Measurements from ENCODE around the gene STARD3. TPM values are rescaled to one million over a fixed set of nuclear protein-coding genes. Genes with fewer than 3 reads are reported as not detected.

STARD3 gene
- total and polyA plus RNA-seq, 9 of the 15 experiments (the other 6 are each of a cell fraction or from before 2014, with no cell fraction given) = 0.63 to 87.0 (median 46.0) TPM

GRCh38 chr17:39618956-39619785, 17.8 kb upstream of the STARD3 start:
- no peak for DNase-seq (ENCODE audit: extremely low read depth in 1 of 4, low spot score in 3 of 4)
- H3K27ac ChIP-seq (ENCODE audit: extremely low read depth, low read depth, low read length) = no peak overlapping the region
- no peaks in the 10 kb centered on the region for H4K20me1 ChIP-seq (replicated peaks; ENCODE audit: control insufficient read depth, insufficient read depth, low read length)
- FAIRE-seq = no peak
- H3K9ac ChIP-seq (ENCODE audit: insufficient read depth in 1 of 2, low read depth in 2 of 2, low read length in 2 of 2) = 0 out of 4 replicates have a peak overlapping the region, but pooled peaks of 1 of the 2 experiments have one; percentile 3
- 7% methylated on average over 12 of the region's 13 CpGs for WGBS (ENCODE audit: insufficient coverage, low coverage, missing lambda C conversion rate)
- ChIA-PET CTCF (ENCODE audit: low intra/inter-chr PET ratio) (interaction anchor here (0.8 to 5.2 kb wide), 3 partner anchors 51 to 135 kb away, joined by 3 to 131 read pairs (median 118); partner anchors contain the start of gene PNMT), POLR2A (interaction anchor here (0.6 to 1.6 kb wide), 4 partner anchors 32 to 217 kb away, joined by 3 to 7 read pairs (median 4); partner anchors contain the start of genes ERBB2 and TCAP)
- H3K4me3 ChIP-seq = no peak overlapping the region
- no peak for ATAC-seq
- no peak overlapping the region for H2AFZ ChIP-seq (ENCODE audit: low read depth, low read length)
- no peaks in the 10 kb centered on the region for H3K9me1 ChIP-seq (ENCODE audit: control insufficient read depth, insufficient read depth, low read length)
- no peak for TF ChIP-seq ZNF134 (CRISPR knock-in tag; conservative IDR thresholded peaks at IDR 0.05)
- no peak for TF ChIP-seq ZNF551 (CRISPR knock-in tag; IDR thresholded peaks at IDR 0.05)
- 0 out of 2 replicates have a peak, but pooled peaks have one; percentile 31 for TF ChIP-seq HNRNPL (IDR thresholded peaks at IDR 0.05; ENCODE audit: low read depth, low read length)
- no peak for TF ChIP-seq ZZZ3 (IDR thresholded peaks at IDR 0.05)
- TF ChIP-seq TCF7 (IDR thresholded peaks at IDR 0.05; ENCODE audit: borderline replicate concordance) = no peak
- TF ChIP-seq ZNF507 (tag; conservative IDR thresholded peaks at IDR 0.05) = no peak
- TF ChIP-seq POLR2AphosphoS5 (IDR thresholded peaks at IDR 0.05; ENCODE audit: control insufficient read depth, insufficient read depth, low read depth, low read length) = no peak
- H3K36me3 ChIP-seq (ENCODE audit: control insufficient read depth, insufficient read depth, low read length) = no peaks in the 10 kb centered on the region
- H3K27me3 ChIP-seq (ENCODE audit: control insufficient read depth in 2 of 2, insufficient read depth in 2 of 2, low read length in 2 of 2) = peaks cover 6 to 41% of the 10 kb centered on the region in 2 experiments; a peak in 2 of 5 replicates
- BruUV-seq (replicated peaks) = no TSS peak
- in situ Hi-C loops (cut with MboI) = no loop called here
- no peaks in the 10 kb centered on the region for H3K79me2 ChIP-seq (ENCODE audit: control insufficient read depth, insufficient read depth, low read length)
- H3K4me1 ChIP-seq (replicated peaks in 1 of 2; ENCODE audit: control insufficient read depth in 2 of 2, insufficient read depth in 2 of 2, low read length in 2 of 2) = peaks cover 3 to 30% of the 10 kb centered on the region in 2 experiments; a peak in 3 of 5 replicates
- intact Hi-C loops (cut with micrococcal nuclease) = loop anchor here (5.0 kb wide), 1 partner anchor 412 kb away; no protein-coding TSS in a partner anchor
- H3K9me3 ChIP-seq (replicated peaks; ENCODE audit: control insufficient read depth, insufficient read depth, low read depth, low read length) = no peaks in the 10 kb centered on the region
- H3K4me2 ChIP-seq (ENCODE audit: insufficient read depth, low read length) = no peak overlapping the region; the same call in 1 of the 2 replicates
